Measurements from ENCODE around the gene PTCD1. TPM values are rescaled to one million over a fixed set of nuclear protein-coding genes. Genes with fewer than 3 reads are reported as not detected.
"Not testable (repeated sequence)": the region's sequence is repeated elsewhere in the genome, so short reads cannot be mapped to it uniquely, and the experiment has no call there.

PTCD1 gene
- total and polyA plus RNA-seq, 7 experiments from 2014 or later: 3.7 to 10.8 (median 4.3) TPM

DNA sequence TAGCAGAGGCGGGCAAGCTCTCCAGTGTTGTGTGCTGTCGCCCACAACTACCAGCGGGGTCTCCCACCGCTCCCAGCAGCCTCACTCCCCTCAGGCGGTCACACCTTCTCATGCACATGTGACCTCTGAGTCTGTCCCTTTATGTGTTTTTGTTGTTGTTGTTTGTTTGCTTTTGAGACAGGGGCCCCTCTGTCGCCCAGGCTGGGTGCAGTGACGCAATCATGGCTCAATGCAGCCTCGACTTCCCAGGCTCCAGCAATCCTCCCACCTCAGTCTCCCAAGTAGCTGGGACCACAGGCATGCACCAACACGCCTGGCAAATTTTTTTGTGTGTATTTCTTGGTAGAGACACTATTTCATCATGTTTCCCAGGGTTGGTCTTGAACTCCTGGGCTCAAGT is 1.6 kb upstream of the PTCD1 start:
- Mint-ChIP-seq H3K4me1 (peaks cover 20 to 43% (median 34%) of the 10 kb centered on the region in 7 donors), H3K9me3 (no peaks in the 10 kb centered on the region), H3K27me3 (no peaks in the 10 kb centered on the region), H3K4me3 (peak overlapping the region; percentile 92 to 100 (median 98)), H3K27ac (peak overlapping the region in 7 of 9 donors; percentile 23 to 94 (median 85)), H3K36me3 (peaks cover 0 to 15% (median 8%) of the 10 kb centered on the region in 5 donors)
- Histone ChIP-seq H3K27ac (ENCODE audit: low read depth, low read length) (no peak overlapping the region), H3K36me3 (ENCODE audit: control insufficient read depth in 2 of 3, insufficient read depth in 3 of 3, low read length in 3 of 3) (peaks cover 0 to 22% (median 7%) of the 10 kb centered on the region in 3 experiments), H3K9me3 (ENCODE audit: control insufficient read depth in 2 of 3, low read length in 3 of 3) (no peaks in the 10 kb centered on the region), H3K27me3 (ENCODE audit: control insufficient read depth in 2 of 2, insufficient read depth in 2 of 2, low read length in 2 of 2) (no peaks in the 10 kb centered on the region), H3K4me3 (ENCODE audit: low read length) (peak overlapping the region; percentile 93), H3K4me1 (ENCODE audit: control insufficient read depth in 2 of 2, insufficient read depth in 2 of 2, low read length in 2 of 2) (peaks cover 10 to 11% of the 10 kb centered on the region in 2 donors)
- ATAC-seq (no peak), DNase-seq (no peak)
- POLR2A ChIA-PET: interaction anchor here (1.9 kb wide), 1 partner anchor 65 kb away, joined by 6 read pairs; the partner anchor contains the start of gene ZKSCAN5
- CTCF ChIA-PET: interaction anchor here (0.9 kb wide), 1 partner anchor 31 kb away, joined by 3 read pairs; the partner anchor contains the start of genes BUD31 and PDAP1
- intact Hi-C loops (cut with micrococcal nuclease): no loop called here

DNA sequence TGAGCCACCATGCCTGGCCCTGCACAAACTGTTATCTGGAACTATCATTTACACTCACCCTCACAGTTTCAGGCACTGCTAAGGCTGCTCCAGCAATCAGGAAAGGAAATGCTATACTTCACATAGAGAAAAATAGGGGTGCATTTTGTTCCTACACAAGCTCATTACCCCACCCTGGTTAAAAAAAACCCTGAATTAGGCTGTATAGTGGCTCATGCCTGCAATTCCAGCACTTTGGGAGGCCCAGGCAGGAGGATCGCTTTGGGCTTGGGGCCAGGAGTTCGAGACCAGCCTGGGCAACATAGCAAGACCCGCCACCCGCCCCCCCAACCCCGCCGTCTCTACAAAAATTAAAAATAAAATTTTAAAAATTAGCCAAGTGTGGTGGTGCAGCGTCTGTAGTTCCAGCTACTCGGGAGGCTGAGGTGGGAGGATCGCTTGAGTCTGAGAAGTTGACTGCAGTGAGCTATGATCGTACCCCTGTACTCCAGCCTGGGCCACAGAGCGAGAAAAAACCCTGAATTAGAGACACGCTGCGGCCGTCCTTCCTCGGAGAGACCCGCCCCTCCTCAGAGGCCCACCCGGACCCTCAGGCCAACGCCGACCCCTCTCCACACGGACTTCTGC is 539 bp downstream of the PTCD1 start:
- peak; percentile 24 for ATAC-seq
- no peaks in the 10 kb centered on the region for H3K27me3 Mint-ChIP-seq
- H3K4me1 ChIP-seq (ENCODE audit: control insufficient read depth in 2 of 2, insufficient read depth in 2 of 2, low read length in 2 of 2): peaks cover 10 to 11% of the 10 kb centered on the region in 2 donors
- no peaks in the 10 kb centered on the region for H3K9me3 Mint-ChIP-seq
- no peaks in the 10 kb centered on the region for H3K27me3 ChIP-seq (ENCODE audit: control insufficient read depth in 2 of 2, insufficient read depth in 2 of 2, low read length in 2 of 2)
- H3K36me3 Mint-ChIP-seq: peaks cover 0 to 7% (median 6%) of the 10 kb centered on the region in 5 donors
- peak overlapping the region; percentile 92 to 100 (median 98) for H3K4me3 Mint-ChIP-seq
- no peak for DNase-seq
- H3K9me3 ChIP-seq (ENCODE audit: control insufficient read depth in 2 of 3, low read length in 3 of 3): no peaks in the 10 kb centered on the region
- CTCF ChIA-PET: no interaction called here
- H3K4me1 Mint-ChIP-seq: peaks cover 23 to 36% (median 27%) of the 10 kb centered on the region in 7 donors
- H3K27ac Mint-ChIP-seq: peak overlapping the region; percentile 81 to 95 (median 94)
- peak overlapping the region; percentile 93 for H3K4me3 ChIP-seq (ENCODE audit: low read length)
- peak overlapping the region; percentile 81 for H3K27ac ChIP-seq (ENCODE audit: low read depth, low read length)
- POLR2A ChIA-PET: interaction anchor here (0.6 to 2.7 kb wide), 7 partner anchors 15 to 186 kb away, joined by 3 to 12 read pairs (median 6); partner anchors contain the start of genes BUD31, PDAP1 and ZKSCAN5
- peaks cover 0 to 27% (median 5%) of the 10 kb centered on the region in 3 experiments for H3K36me3 ChIP-seq (ENCODE audit: control insufficient read depth in 2 of 3, insufficient read depth in 3 of 3, low read length in 3 of 3)
- intact Hi-C loops (cut with micrococcal nuclease): loop anchor here (1.0 to 2.0 kb wide), 9 partner anchors 28 to 663 kb away; partner anchors contain the start of genes AP4M1 (in 1 of the 2), ARPC1B (in 1 of the 2), ATP5MF (in 1 of the 2) and BUD31 (in 1 of the 2)

DNA sequence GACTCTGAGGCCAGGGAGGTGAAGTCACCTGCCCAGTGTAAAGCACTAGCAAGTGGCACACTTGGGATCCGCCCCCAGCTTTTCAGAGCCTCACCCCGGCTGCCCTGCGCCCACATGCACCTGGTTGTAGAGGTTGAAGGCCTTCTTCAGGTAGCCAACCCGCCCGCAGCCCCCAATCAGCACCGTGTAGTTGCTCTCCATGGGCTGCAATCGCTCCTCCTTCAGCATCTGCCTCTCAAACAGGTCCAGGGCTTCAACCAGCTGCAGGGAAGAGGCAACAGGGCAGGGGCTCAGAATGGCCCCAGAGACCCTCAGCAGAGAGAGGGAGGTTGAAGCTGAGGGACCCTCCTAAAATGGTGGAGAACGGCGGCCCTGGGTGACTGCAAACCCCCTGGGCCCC is 5.4 kb downstream of the PTCD1 start:
- Mint-ChIP-seq H3K9me3 (no peaks in the 10 kb centered on the region), H3K36me3 (peaks cover 0 to 7% (median 2%) of the 10 kb centered on the region in 5 donors), H3K4me1 (peaks cover 0 to 16% (median 6%) of the 10 kb centered on the region in 7 donors), H3K4me3 (no peak overlapping the region), H3K27me3 (no peaks in the 10 kb centered on the region), H3K27ac (no peak overlapping the region)
- peaks cover 0 to 9% of the 10 kb centered on the region in 2 donors for H3K4me1 ChIP-seq (ENCODE audit: control insufficient read depth in 2 of 2, insufficient read depth in 2 of 2, low read length in 2 of 2)
- no peak for ATAC-seq
- intact Hi-C loops (cut with micrococcal nuclease): no loop called here
- peaks cover 0 to 54% (median 5%) of the 10 kb centered on the region in 3 experiments for H3K36me3 ChIP-seq (ENCODE audit: control insufficient read depth in 2 of 3, insufficient read depth in 3 of 3, low read length in 3 of 3)
- no peak overlapping the region for H3K4me3 ChIP-seq (ENCODE audit: low read length)
- ChIA-PET CTCF (no interaction called here), POLR2A (no interaction called here)
- no peaks in the 10 kb centered on the region for H3K27me3 ChIP-seq (ENCODE audit: control insufficient read depth in 2 of 2, insufficient read depth in 2 of 2, low read length in 2 of 2)
- no peaks in the 10 kb centered on the region for H3K9me3 ChIP-seq (ENCODE audit: control insufficient read depth in 2 of 3, low read length in 3 of 3)
- DNase-seq: no peak
- H3K27ac ChIP-seq (ENCODE audit: low read depth, low read length): no peak overlapping the region

DNA sequence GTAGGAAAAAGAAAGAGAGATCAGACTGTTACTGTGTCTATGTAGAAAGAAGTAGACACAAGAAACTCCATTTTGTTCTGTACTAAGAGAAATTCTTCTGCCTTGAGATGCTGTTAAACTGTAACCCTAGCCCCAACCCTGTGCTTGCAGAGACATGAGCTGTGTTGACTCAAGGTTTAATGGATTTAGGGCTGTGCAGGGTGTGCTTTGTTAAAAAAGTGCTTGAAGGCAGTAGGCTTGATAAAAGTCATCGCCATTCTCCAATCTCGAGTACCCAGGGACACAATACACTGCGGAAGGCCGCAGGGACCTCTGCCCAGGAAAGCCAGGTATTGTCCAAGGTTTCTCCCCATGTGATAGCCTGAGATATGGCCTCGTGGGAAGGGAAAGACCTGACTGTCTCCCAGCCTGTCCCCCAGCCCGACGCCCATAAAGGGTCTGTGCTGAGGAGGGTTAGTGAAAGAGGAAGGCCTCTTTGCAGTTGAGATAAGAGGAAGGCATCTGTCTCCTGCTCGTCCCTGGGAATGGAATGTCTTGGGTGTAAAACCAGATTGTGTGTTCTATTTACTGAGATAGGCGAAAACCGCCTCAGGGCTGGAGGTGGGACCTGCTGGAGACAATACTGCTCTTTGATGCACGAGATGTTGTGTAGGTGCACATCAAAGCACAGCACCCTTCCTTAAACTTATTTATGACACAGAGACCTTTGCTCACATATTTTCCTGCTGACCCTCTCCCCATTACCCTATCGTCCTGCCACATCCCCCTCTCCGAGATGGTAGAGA is 6.7 kb downstream of the PTCD1 start:
- CTCF ChIA-PET; intact Hi-C loops (cut with micrococcal nuclease); H3K27ac ChIP-seq (ENCODE audit: low read depth, low read length); H3K27me3 ChIP-seq (ENCODE audit: control insufficient read depth in 2 of 2, insufficient read depth in 2 of 2, low read length in 2 of 2); H3K4me1 ChIP-seq (ENCODE audit: control insufficient read depth in 2 of 2, insufficient read depth in 2 of 2, low read length in 2 of 2); H3K27me3 Mint-ChIP-seq; H3K9me3 ChIP-seq (ENCODE audit: control insufficient read depth in 2 of 3, low read length in 3 of 3); ATAC-seq; H3K4me3 ChIP-seq (ENCODE audit: low read length); POLR2A ChIA-PET; DNase-seq; H3K9me3 Mint-ChIP-seq; H3K36me3 Mint-ChIP-seq: not testable (repeated sequence)
- Mint-ChIP-seq H3K27ac (peak overlapping the region in 1 of 9 donors; percentile 63), H3K4me3 (peak overlapping the region in 1 of 10 donors; percentile 53), H3K4me1 (peaks cover 0 to 11% (median 6%) of the 10 kb centered on the region in 7 donors)
- H3K36me3 ChIP-seq (ENCODE audit: control insufficient read depth in 2 of 3, insufficient read depth in 3 of 3, low read length in 3 of 3): peaks cover 0 to 54% (median 5%) of the 10 kb centered on the region in 3 experiments

DNA sequence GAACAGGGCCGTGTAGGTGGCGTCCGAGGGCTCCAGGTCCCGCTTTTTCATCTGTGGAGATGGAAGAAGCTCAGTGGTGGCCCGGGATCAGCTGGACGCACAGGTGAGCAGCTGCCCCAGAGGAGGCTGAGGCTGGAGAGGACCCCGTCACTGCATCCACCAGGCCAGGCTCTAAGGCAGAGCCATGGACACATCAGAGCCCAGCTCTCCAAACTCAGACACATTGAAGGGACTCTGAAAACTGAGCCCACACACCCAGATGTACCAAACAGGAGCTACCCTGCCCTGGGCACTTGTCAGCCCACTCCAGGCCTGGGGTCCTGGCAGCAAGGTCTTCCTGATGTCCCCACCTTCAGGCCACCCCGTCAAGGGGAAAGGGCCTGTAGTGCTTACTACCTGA is 8.8 kb downstream of the PTCD1 start:
- Histone ChIP-seq H3K27me3 (ENCODE audit: control insufficient read depth in 2 of 2, insufficient read depth in 2 of 2, low read length in 2 of 2) (no peaks in the 10 kb centered on the region), H3K36me3 (ENCODE audit: control insufficient read depth in 2 of 3, insufficient read depth in 3 of 3, low read length in 3 of 3) (peaks cover 0 to 59% (median 5%) of the 10 kb centered on the region in 3 experiments), H3K9me3 (ENCODE audit: control insufficient read depth in 2 of 3, low read length in 3 of 3) (no peaks in the 10 kb centered on the region), H3K27ac (ENCODE audit: low read depth, low read length) (no peak overlapping the region), H3K4me1 (ENCODE audit: control insufficient read depth in 2 of 2, insufficient read depth in 2 of 2, low read length in 2 of 2) (peaks cover 0 to 9% of the 10 kb centered on the region in 2 donors), H3K4me3 (ENCODE audit: low read length) (no peak overlapping the region)
- POLR2A ChIA-PET: interaction anchor here (0.5 kb wide), 1 partner anchor 285 kb away, joined by 3 read pairs; no protein-coding TSS in a partner anchor
- CTCF ChIA-PET: no interaction called here
- ATAC-seq (no peak), DNase-seq (no peak)
- no peaks in the 10 kb centered on the region for H3K9me3 Mint-ChIP-seq
- no peak overlapping the region for H3K4me3 Mint-ChIP-seq
- H3K27ac Mint-ChIP-seq: no peak overlapping the region
- no peaks in the 10 kb centered on the region for H3K27me3 Mint-ChIP-seq
- intact Hi-C loops (cut with micrococcal nuclease): no loop called here
- peaks cover 0 to 8% (median 6%) of the 10 kb centered on the region in 7 donors for H3K4me1 Mint-ChIP-seq
- peaks cover 0 to 4% (median 2%) of the 10 kb centered on the region in 5 donors for H3K36me3 Mint-ChIP-seq

DNA sequence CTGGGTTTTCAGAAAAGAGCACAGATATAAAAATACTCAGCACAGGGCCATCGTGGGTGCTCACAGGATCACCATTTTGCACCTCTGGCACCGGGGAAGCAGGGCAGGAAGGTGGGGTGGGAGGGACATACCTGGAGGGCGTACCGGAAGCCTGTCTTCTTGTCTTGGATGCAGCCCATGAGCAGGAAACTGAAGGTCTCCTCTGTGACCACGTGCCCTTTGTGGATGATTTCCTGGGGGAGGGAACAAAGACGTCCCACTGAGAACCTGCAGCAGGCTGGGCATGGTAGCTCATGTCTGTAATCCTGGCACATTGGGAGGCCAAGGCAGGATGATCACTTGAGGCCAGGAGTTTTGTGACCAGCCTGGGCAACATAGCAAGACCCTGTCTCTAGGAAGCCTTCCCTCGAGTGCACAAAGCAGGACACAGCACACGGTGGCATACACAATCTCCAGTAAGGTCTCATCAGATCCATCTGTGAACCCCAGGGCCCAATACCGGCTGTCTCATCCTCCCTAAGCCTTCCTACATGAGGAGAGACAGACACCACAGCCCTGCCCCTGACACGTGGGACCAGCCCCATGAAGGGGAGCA is 9.5 kb downstream of the PTCD1 start:
- ChIA-PET POLR2A (no interaction called here), CTCF (no interaction called here)
- DNase-seq: peak in 7 of 9 donors; percentile 18 to 52 (median 31)

More for the DNA sequence above, 9.5 kb downstream of the PTCD1 start:
- peaks cover 0 to 8% (median 6%) of the 10 kb centered on the region in 7 donors for H3K4me1 Mint-ChIP-seq
- H3K9me3 Mint-ChIP-seq: no peaks in the 10 kb centered on the region
- Histone ChIP-seq H3K36me3 (ENCODE audit: control insufficient read depth in 2 of 3, insufficient read depth in 3 of 3, low read length in 3 of 3) (peaks cover 0 to 60% (median 5%) of the 10 kb centered on the region in 3 experiments), H3K27me3 (ENCODE audit: control insufficient read depth in 2 of 2, insufficient read depth in 2 of 2, low read length in 2 of 2) (no peaks in the 10 kb centered on the region), H3K4me3 (ENCODE audit: low read length) (no peak overlapping the region), H3K27ac (ENCODE audit: low read depth, low read length) (peak overlapping the region; percentile 29), H3K4me1 (ENCODE audit: control insufficient read depth in 2 of 2, insufficient read depth in 2 of 2, low read length in 2 of 2) (peaks cover 0 to 9% of the 10 kb centered on the region in 2 donors), H3K9me3 (ENCODE audit: control insufficient read depth in 2 of 3, low read length in 3 of 3) (no peaks in the 10 kb centered on the region)
- intact Hi-C loops (cut with micrococcal nuclease): no loop called here
- no peaks in the 10 kb centered on the region for H3K27me3 Mint-ChIP-seq
- peaks cover 0 to 4% (median 2%) of the 10 kb centered on the region in 5 donors for H3K36me3 Mint-ChIP-seq
- ATAC-seq: peak; percentile 38
- peak overlapping the region in 3 of 10 donors; percentile 15 to 49 (median 19) for H3K4me3 Mint-ChIP-seq
- H3K27ac Mint-ChIP-seq: peak overlapping the region in 5 of 9 donors; percentile 54 to 82 (median 72)
